Measurements from ENCODE around the gene ALPI.
"Not testable (repeated sequence)": the region's sequence is repeated elsewhere in the genome, so short reads cannot be mapped to it uniquely, and the experiment has no call there.

ALPI gene

DNA sequence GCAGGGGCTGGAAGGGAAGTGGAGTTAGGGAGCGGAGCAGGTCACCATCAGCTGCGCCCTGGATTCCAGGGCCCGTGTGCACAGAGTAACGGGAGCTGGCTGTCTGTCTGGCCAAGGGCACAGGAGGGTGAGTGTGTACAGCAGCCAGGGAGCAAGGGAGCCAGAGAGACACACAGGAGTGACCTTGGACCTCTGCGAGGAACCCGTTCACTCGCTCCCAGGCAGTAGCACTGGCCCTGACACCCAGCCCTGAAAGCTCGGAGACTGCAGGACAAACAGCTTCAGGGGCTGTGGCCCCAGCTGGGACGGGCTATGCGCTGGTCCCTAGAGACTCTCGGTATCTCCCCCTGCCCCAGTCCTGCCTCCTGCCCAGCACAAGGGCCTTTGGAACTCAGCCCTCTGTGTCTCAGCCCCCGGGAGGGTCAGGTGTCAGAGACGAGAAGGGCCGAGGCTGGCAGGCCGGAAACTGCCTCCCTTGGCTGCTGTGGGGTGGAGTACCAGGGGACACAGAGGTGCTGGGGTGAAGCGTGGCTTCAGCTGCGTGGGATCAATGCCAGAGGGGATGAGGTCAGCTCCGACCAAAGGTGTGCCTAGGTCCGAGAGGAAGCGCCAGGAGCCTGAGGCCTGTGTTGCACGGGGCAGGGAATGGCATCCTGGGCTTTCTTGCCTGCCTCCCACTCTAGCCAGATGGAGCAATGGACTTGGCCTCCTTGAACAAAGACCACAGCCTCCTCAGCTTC, 12.1 kb upstream of the ALPI start:
- DNase-seq, result not testable (repeated sequence)

DNA sequence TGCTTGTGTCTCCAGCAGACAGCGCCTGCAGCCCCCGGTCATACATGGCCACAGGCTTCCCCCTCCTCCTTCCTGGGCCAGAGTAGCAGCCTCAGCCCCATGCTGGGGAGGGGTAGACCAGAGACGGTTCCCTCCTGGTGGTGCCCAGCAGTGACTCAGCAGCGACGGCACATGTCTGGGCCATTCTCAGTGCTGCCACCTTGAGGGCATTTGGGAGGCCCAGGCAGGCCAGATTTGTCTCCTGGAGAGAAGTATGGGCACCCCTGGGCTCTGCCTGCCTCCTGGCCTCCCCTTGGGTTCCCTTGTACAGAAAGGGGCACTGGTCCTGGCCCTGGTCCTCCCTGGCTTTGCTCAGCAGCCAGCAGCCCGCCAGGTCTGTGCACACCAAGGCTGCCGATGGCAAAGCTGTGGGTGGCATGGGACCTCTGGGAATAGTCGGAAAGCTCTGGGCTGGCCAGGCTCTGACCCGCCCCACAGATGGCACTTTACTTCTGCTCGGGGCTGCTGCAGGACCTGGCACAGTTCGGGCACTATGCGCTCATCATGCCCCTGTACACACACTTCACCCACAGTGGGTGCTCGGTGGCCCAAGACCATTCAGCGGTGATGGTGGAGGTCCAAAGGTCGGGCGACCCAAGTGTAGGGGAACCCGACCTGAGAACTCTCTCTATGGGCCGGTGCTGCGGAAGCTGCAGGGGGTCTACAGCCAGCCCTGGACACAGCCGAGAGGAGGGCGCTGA, 11.4 kb upstream of the ALPI start:
- no peak for DNase-seq

DNA sequence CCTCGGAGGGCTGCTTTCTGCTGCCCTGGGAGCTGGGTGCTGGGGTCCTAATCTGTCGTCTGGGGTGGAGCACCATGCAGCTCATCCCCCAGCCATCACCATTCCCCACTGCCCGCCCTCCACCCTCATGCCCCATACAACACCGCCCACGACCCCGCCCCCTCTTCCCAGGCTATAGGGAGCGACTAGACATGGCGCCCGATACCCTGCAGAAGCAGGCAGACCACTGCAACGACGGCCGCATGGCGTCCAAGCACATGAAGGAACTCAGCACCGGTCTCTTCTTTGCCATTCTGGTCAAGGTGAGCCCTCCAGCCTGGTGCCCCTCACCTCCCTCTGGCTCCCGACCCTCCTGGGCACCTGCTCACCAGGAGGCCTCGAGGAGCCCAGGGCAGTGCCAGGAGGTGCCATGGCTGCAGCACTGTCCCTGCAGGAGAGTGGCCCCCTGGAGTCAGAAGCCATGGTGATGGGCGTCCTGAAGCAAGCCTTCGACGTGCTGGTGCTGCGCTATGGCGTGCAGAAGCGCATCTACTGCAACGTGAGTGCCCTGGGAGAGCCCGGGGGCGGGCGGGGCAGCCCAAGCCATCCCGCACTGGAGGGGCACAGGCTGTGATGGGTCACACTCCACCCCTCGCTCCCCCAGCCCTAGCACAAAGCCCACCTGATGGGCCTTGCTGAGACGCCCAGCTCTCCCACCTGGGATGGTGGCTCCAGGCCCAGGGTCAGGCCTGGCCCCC, 10.6 kb upstream of the ALPI start:
- not testable (repeated sequence) for DNase-seq

DNA sequence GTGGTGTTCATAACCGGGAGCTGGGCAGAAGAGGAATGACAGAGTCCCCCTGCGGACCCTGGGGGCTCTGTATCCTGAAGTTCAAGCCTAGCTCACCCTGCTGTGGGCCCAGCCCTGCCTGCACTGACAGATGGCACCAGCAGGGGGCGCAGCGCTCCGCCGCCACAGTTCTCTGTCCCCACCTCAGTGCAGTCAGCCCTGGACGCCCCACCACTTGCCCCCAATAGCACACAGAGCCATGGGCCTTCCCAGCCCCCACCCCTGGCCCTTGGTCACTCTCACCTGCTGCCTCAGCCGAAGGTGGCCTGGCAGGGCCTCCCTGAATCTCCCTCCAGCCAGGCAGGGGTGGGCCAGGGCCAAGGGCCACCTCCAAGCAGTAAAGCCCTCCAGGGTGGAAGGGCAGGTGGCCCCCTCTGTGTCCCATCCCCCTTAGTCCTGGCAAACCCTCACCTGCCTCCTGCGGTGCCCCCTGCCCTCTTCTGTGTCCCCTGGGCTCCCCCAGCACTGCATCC, 9.6 kb upstream of the ALPI start:
- DNase-seq, result not testable (repeated sequence)

DNA sequence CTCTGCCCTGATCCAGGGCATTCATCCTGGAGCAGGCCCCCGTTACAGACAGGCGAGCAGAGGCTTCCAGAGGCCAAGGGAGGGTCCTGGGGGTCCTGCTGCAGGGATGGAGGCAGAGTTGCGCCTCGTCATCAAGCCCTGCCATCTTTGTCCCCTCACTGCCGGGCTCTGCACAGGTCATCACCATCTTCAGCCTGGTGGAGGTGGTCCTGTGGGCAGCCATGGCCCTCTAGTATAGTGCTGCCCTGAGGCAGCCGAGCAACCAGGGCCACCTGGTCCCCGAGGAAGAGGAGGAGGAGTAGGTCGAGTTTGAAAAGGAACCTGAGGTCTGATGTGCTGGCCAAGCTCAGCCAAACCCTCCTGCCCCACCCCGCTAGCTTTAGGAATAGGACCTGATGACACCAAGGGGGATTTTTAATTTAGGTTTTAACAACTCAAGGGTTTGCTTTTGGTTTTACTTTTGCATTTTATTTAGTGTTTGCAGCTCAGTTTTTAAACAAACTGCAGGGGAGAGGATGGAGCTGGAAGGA, 8.8 kb upstream of the ALPI start:
- DNase-seq, result no peak

DNA sequence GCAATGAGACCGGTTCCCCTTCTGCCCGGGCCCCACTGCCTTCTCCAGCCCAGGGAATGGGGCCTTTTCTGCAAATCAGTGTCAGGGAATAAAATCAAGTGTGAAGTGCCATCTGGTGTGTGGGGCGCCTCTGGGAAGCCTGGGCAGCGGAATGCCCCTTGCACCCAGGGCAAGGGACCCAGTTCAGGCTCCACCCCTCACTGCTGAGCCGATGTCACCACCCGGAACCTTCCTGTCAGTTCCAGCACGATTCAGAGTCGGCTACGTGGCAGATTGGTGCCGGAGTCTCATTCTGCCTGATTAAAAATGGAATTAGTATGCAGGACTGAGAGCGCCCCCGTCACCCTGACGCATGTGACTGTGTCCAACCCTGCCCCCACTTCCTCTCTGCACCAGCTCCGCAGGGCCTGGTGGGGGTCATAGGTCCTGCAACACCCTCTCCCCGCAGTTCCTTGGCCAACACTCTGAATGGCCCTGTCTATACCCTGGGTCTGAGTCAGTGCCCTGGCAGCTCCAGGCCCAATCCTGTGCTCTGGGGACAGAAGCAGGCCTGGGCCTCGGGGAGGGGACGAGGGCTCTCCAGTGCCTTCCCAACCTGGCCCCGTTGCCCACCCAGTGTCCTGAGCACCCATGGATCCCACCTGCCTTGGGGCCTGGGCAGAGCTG, 8.2 kb upstream of the ALPI start:
- DNase-seq, result no peak

DNA sequence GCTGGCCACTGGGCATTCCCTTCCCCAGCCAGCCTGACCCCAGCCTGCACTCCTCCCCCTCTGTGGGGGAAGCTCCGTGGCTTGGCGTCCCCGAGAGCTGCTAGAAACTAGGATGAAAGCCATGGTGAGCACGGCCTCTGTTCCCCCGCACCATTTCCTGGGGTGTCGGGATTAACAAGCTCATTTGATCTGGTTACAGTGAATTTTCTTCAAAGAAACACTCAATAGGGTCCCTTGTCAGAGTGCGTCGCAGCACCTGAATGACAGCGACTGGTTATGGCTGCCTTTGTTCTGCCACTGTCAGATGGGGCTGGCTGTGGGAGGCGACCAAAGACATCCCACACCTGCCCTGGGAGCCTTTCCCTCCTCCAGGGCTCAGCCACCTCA, 7.7 kb upstream of the ALPI start:
- no peak for DNase-seq

DNA sequence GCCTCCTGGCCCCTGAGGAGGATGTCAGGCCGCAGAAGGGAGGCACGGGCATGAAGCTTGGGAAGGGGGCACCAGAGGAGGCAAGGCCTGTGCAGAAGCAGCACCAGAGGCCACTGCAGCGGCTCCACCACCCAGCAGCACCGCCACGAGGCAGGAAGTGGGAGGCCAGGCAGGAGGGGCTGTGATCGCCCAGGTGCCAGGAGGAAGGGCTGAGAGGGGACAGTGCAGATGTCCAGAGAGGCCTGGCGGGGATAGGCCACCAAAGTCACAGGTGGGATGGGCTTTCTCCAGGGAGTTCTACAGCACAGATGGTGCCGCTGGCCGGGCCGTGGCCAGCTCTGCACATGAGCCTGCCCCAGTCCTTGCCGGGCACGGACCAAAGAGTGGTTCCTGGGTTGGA, 6.0 kb upstream of the ALPI start:
- no peak for DNase-seq

DNA sequence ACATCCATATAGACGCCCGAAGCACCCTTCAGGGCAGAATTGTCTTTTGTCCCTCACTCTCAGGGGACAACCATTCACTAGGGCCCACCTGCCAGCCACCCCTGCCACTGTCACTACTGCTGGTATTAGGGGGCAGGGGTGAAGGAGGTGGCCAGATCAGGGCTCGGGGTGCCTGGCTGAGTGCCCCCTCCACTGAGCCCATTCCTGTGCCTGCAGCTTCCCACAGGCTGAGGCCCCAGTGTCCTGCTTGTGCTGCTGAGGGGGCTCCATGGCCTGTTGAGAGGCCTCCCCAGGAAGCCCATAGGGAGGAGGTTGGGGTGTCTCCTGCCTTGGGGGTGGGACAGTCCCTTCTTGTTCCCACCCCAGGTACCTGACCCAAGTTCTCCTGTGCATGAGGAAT, 4.3 kb upstream of the ALPI start:
- not testable (repeated sequence) for DNase-seq

DNA sequence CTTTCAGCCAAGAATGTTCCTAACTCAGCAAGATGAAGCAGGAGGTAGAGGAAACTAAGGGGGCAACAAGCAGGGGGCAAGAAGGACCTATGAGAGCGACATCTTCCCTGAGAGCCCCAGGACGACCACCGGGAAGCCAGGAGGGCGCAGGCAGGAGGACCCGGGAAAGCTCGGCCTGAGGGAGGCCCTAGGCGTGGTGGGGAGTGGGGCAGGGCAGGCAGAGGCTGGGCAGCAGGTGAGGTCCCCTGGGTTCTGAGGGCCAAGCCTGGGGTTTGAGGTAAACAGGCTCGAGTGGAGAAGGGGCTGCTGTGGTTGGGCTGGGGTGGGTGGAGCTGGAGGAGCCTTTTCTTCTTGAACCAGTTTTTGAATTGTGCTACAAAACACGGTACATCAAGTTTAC, 1.3 kb upstream of the ALPI start:
- no peak for DNase-seq

DNA sequence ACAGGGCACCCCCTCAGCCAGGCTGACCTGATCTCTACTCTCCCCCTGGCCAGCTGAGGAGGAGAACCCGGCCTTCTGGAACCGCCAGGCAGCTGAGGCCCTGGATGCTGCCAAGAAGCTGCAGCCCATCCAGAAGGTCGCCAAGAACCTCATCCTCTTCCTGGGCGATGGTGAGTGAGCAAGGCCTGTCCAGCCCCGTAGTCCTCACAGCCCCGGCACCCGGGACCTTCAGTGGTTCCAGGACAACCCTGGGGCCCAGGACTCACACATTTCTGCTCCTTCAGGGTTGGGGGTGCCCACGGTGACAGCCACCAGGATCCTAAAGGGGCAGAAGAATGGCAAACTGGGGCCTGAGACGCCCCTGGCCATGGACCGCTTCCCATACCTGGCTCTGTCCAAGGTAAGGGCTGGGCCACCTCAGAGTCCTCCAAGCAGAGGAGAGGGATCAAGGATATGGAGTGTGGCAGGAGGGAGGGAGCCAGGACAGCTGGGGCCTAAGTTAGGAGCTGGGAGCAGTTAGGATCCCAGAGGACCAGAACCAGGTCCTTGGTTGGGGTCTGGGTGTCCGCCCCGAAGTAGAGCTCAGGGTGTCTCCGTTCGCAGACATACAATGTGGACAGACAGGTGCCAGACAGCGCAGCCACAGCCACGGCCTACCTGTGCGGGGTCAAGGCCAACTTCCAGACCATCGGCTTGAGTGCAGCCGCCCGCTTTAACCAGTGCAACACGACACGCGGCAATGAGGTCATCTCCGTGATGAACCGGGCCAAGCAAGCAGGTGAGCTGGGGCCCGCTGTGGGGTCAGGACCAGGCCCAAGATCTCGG, 555 bp downstream of the ALPI start:
- DNase-seq, result no peak

DNA sequence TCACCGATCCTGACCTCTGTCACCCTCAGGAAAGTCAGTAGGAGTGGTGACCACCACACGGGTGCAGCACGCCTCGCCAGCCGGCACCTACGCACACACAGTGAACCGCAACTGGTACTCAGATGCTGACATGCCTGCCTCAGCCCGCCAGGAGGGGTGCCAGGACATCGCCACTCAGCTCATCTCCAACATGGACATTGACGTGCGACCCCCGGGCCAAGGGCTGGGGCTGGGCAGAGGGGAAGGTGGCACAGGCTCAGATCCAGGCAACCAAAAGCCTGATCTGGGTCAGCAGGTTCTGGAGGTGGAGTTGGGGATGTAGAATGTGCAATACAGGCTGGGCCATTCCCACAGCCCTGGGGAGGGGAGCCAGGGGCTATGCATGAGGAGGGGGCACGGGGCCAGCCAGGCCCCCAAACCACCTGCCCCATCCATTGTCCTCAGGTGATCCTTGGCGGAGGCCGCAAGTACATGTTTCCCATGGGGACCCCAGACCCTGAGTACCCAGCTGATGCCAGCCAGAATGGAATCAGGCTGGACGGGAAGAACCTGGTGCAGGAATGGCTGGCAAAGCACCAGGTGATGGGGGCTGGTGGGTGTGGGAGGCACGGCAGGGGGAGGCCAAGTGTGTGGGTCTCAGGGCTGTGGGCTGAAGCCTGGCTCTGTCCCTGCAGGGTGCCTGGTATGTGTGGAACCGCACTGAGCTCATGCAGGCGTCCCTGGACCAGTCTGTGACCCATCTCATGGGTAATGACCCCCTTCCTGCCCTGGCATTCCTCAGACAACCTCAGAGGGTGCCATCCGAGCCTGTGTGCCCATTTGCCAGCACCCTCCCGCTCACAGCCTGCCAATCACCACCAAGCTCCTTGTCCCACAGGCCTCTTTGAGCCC, 1.4 kb downstream of the ALPI start:
- no peak for DNase-seq

DNA sequence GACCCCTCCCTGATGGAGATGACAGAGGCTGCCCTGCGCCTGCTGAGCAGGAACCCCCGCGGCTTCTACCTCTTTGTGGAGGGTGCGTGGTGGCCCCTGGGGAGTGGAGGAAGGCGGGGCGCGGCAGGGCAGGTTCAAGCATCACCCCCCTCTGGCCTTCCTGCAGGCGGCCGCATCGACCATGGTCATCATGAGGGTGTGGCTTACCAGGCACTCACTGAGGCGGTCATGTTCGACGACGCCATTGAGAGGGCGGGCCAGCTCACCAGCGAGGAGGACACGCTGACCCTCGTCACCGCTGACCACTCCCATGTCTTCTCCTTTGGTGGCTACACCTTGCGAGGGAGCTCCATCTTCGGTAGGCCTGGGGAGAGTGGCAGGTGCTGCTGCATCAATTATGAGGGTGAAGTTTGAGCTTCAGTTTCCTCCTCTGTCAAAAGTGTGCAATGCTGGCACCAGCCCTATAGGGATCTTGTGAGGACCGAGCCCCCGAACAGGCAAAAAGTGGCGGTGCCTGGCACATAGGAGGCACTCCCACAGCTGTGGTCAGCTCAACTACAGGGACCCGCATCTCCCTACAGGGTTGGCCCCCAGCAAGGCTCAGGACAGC, 2.2 kb downstream of the ALPI start:
- DNase-seq, result no peak

DNA sequence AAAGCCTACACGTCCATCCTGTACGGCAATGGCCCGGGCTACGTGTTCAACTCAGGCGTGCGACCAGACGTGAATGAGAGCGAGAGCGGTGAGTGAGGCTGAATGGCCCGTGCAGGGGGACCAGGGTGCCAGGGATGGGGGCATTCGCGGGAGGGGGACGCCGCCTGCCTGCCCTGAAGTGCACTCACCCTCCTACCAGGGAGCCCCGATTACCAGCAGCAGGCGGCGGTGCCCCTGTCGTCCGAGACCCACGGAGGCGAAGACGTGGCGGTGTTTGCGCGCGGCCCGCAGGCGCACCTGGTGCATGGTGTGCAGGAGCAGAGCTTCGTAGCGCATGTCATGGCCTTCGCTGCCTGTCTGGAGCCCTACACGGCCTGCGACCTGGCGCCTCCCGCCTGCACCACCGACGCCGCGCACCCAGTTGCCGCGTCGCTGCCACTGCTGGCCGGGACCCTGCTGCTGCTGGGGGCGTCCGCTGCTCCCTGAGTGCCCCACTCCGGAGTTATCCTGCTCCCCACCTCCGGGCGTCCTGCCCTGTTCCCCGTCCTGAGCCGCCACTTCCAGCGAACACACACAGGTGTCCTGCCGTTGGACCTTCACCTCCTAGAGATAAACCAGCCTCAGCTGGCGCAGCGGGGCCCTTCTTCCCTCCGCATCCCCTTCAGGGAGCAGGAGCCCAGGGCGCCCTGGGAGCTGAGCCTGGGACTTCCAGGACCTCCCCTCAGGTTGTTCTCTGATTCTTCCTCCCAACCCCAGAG, 2.9 kb downstream of the ALPI start:
- no peak for DNase-seq

DNA sequence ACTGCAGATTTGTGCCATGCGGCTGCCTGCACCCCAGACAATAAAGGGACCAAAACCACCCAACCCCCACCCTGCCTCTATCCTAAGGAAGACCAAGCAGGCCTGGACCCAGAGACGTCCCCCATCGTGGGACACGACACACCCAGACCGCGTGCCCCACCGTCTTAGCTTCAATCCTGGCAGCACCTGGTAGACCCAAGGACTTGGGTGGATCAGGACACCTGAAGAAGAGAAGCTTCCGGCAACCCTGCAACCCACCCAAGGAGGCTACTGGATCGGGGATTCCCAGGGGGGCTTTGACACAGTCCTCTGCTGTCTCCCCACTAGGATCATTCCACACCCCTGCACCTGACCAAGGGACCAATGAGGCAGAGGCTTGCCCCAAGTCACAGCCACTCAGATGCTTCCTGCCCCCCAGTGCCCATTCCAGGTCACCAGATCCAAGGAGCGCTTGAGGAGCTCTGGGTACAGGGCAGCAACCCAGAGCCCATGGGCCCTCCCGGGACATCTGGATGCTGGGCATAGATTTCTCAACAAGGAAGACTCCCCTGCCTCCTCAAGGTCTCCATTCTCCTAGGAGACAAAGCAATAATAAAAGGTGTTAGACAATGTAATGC, 3.6 kb downstream of the ALPI start:
- DNase-seq, result no peak

DNA sequence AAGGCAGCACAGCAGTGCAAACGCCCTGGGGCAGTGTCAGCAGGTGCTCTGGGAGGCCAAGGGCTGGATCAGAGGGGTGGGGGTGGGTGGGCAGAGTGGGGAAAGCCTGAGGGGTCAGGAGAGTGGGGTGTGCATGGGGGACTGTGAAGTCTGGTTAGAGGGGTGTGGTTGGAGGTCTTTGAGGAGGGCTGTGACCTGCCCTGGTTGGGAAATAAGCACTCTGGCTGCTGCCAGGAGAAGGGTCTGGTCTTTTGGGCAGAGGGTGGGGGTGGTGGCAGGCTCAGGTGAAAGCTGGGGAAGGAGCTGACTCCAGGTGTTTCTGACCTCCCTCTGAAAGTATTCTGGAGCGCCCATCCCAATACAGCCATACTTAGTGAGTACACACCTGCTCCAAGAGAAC, 4.2 kb downstream of the ALPI start:
- DNase-seq, result no peak

DNA sequence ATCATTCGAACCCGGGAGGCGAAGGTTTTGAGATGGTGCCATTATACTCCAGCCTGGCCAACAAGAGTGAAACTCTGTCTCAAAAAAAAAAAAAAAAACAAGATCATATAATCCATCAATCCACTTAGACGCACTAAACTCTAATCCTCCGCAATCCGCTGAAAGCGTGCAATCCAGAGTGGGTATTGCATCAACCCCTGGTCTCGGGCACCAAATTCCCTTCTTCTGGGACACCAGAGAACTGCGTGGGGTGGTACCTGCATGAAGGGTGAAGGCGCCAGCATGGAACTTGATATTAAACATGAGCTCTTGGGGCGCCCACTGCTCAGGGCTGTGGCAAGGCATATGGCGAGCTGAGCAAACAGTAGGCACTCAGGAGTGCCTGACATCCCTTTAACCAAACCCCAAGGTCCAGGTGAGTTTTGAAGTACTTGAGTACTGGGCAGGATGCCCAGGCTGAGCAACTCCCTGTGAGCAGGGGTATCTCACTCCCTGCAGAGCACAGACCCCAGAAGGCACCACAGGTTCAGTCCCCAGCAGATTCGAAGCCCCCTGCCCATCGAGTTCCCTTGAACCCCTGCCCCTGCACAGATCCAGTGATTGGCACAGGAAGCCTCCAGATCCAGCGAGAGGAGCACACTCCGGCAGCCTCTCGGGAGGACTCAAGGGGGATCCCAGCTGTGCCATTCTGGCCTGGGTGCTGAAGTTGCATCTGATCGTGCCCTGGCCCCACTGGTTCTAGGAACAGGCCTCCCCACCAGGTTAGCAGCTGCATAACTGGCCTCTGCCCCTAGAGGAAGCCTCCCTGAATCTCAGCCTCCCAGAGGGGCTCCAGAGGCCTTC, 8.0 kb downstream of the ALPI start:
- no peak for DNase-seq

DNA sequence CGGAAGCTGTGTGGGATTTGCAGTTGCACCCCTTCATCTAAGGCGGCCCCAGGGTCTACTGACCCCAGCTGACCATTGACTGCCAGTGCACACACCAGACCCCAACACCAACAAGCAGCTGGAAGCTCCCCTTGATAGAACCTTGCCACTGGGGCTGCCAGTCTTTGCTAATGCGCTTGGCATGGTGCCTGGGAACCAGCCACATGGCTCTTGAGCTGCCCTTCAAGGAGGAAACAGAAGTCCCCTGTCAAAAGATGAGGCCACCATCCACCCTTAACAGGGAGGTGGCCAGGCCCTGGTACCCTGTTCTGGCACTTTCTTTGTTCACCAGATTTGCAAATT, 8.6 kb downstream of the ALPI start:
- no peak for DNase-seq
